Body of pancreas (tissue), 4 donors: ENCODE measurements around the gene EPHB2. TPM values are rescaled to one million over a fixed set of nuclear protein-coding genes. Genes with fewer than 3 reads are reported as not detected.

ENCODE experiments used
- ATAC-seq: fragments of 150-250 bp; one replicate; pipeline ENCODE4 v1.9.1; 2016
- DNase-seq, 4 donors: peaks; one replicate each; pipeline ENCODE4 v3.0.0-alpha.2; 2019
- H3K27ac ChIP-seq, 4 donors: fragments of 200-600 bp; sonication (generic); 1 replicate in 3 of 4; 2 replicates in 1 of 4; pipeline versions ENCODE4 v1.5.1 to v1.6.1; 2016 to 2019; ENCODE audit warnings: mild to moderate bottlenecking in 1 of 4, mixed read lengths in 1 of 4, moderate library complexity in 1 of 4
- H3K27me3 ChIP-seq, 2 donors: fragments of 200-600 bp; sonication (generic); one replicate each; pipeline ENCODE4 v1.6.0; 2016; ENCODE audit warnings: mild to moderate bottlenecking in 1 of 2
- H3K36me3 ChIP-seq, 2 donors: fragments of 200-600 bp; sonication (generic); replicated peaks in 1 of 2; 2 replicates each; pipeline ENCODE4 v1.5.1; 2016; ENCODE audit warnings: low read depth in 2 of 2; ENCODE audit not compliant: insufficient read depth in 1 of 2
- H3K4me1 ChIP-seq: fragments of 200-600 bp; sonication (generic); one replicate; pipeline ENCODE4 v1.6.0; 2016
- H3K4me3 ChIP-seq, 2 donors: fragments of 200-600 bp; sonication (generic); 1 replicate in 1 of 2; 2 replicates in 1 of 2; pipeline ENCODE4 v1.5.1; 2016 to 2019
- H3K9me3 ChIP-seq, 3 donors: fragments of 200-600 bp; sonication (generic); 1 replicate in 2 of 3; 2 replicates in 1 of 3; pipeline ENCODE4 v1.5.1; 2016
- POLR2A ChIP-seq, 3 donors: fragments of 450-650 bp; IDR thresholded peaks; one replicate each; pipeline ENCODE4 v1.6.1; 2016; ENCODE audit warnings: antibody characterized with exemption in 3 of 3, mild to moderate bottlenecking in 2 of 3
- WGBS, 2 donors: methylation state at CpG; one replicate each; pipeline ENCODE4 v1.1.5; 2017; 5-methylcytosine and 5-hydroxymethylcytosine counted together
- intact Hi-C: fragments of 100-400 bp; cut with DNase I; formaldehyde crosslinking; loops from one replicate; pipeline ENCODE4 v1.15.1; 2023
- total RNA-seq, 2 donors: library from RNA; depleted of rRNA; stranded (reverse); fragments of >200 nt; gene quantifications; one replicate each; pipeline ENCODE4 v1.1.0, GENCODE V29; 2016
- TF ChIP-seq, protein P1 (sequence below), 7 experiments: fragments of 450-650 bp in 4 of 7; fragments of 200-600 bp in 3 of 7; sonication (generic) in 3 of 7; IDR thresholded peaks; one replicate each; pipeline ENCODE4 v1.5.1; 2016 to 2019; ENCODE audit warnings: antibody characterized with exemption in 7 of 7

Gene EPHB2
- total RNA-seq, 2 donors from 2014 or later = 2.9 to 7.9 TPM

DNA sequence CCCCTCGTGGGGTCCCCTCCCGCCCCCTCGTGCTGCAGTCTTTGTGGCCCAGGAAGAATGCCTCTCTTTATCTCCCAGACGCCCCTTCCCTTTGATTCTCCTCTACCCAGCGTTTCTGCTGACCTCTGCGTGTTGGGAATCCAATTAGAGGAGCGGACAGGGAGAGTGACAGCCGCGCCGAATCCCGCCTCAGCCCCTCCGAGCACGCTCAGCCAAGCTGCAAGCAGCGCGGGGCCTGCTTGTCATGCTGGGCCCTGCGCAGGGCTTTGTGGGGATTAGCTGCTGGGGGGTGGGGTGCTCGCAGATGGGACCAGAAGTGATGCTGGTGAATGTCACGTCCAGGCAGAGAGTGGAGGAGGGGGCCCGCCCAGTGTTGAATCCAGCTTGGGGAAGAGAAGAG lies 91.1 kb downstream of the EPHB2 start:
- no peak for ATAC-seq

DNA sequence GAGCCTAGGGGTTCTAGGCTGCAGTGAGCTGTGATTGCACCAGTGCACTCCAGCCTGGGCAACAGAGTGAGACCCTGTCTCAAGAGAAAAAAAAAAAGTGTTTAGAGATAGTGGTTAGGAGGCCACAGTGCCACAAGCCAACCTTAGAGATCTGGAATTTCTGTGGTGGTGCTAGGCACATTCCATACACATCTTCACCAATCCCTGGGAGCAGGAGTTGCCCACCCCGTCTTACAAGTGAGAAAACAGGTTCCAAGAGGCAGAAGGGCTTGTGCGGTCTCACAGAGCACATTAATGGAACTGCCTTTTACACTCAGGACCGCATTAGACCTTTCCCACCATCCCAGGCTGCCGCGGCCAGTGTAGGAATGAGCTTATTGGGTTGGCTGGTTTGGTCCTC lies 93.2 kb downstream of the EPHB2 start:
- Histone ChIP-seq H3K4me1 (no peaks in the 10 kb centered on the region), H3K4me3 (no peak overlapping the region), H3K36me3 (no peaks in the 10 kb centered on the region), H3K27me3 (no peaks in the 10 kb centered on the region), H3K9me3 (no peaks in the 10 kb centered on the region), H3K27ac (no peak overlapping the region)
- DNase-seq (no peak), ATAC-seq (no peak)
- intact Hi-C loops = no loop called here
- TF ChIP-seq, protein P1, sequence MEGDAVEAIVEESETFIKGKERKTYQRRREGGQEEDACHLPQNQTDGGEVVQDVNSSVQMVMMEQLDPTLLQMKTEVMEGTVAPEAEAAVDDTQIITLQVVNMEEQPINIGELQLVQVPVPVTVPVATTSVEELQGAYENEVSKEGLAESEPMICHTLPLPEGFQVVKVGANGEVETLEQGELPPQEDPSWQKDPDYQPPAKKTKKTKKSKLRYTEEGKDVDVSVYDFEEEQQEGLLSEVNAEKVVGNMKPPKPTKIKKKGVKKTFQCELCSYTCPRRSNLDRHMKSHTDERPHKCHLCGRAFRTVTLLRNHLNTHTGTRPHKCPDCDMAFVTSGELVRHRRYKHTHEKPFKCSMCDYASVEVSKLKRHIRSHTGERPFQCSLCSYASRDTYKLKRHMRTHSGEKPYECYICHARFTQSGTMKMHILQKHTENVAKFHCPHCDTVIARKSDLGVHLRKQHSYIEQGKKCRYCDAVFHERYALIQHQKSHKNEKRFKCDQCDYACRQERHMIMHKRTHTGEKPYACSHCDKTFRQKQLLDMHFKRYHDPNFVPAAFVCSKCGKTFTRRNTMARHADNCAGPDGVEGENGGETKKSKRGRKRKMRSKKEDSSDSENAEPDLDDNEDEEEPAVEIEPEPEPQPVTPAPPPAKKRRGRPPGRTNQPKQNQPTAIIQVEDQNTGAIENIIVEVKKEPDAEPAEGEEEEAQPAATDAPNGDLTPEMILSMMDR (IDR thresholded peaks at IDR 0.05) = no peak
- TF ChIP-seq POLR2A (IDR thresholded peaks at IDR 0.05) = no peak
- 91 to 92% methylated on average over 5 of the region's 5 CpGs for WGBS, 2 donors

More for the DNA sequence above, 91.1 kb downstream of the EPHB2 start:
- no peaks in the 10 kb centered on the region for H3K36me3 ChIP-seq
- H3K9me3 ChIP-seq = no peaks in the 10 kb centered on the region
- no peaks in the 10 kb centered on the region for H3K27me3 ChIP-seq
- no peak overlapping the region for H3K4me3 ChIP-seq
- DNase-seq = no peak
- H3K4me1 ChIP-seq = no peaks in the 10 kb centered on the region
- TF ChIP-seq, protein P1 (IDR thresholded peaks at IDR 0.05) = no peak
- no peak for TF ChIP-seq POLR2A (IDR thresholded peaks at IDR 0.05)
- intact Hi-C loops = no loop called here
- WGBS, 2 donors = 86 to 89% methylated on average over 17 to 19 of the region's 19 CpGs
- H3K27ac ChIP-seq = no peak overlapping the region

DNA sequence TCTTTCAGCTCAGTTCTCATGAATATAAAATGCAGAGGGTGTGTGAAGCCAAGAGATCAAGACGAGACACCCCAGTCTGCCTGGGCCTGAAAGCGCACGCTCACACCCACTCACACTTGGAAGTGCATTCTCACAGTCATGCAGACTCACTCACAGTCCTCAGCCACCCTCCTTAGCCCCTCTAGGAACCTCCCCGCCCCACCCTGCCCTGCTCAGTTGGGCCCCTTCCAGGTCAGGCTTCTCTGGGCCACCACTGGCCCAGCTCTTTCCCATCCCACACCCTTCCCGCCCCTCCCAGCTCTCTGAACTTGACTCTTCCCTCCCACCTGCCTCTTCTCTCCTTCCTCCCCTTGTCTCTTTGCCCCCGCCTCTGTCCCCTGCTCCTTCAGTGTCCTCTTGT lies 93.8 kb downstream of the EPHB2 start:
- no peak for DNase-seq
- TF ChIP-seq, protein P1 (IDR thresholded peaks at IDR 0.05) = no peak
- no peak for TF ChIP-seq POLR2A (IDR thresholded peaks at IDR 0.05)
- intact Hi-C loops = no loop called here
- Histone ChIP-seq H3K36me3 (no peaks in the 10 kb centered on the region), H3K4me1 (no peaks in the 10 kb centered on the region), H3K27me3 (no peaks in the 10 kb centered on the region), H3K27ac (no peak overlapping the region), H3K4me3 (no peak overlapping the region), H3K9me3 (no peaks in the 10 kb centered on the region)
- 71 to 82% methylated on average over 6 of the region's 6 CpGs for WGBS, 2 donors
- no peak for ATAC-seq

DNA sequence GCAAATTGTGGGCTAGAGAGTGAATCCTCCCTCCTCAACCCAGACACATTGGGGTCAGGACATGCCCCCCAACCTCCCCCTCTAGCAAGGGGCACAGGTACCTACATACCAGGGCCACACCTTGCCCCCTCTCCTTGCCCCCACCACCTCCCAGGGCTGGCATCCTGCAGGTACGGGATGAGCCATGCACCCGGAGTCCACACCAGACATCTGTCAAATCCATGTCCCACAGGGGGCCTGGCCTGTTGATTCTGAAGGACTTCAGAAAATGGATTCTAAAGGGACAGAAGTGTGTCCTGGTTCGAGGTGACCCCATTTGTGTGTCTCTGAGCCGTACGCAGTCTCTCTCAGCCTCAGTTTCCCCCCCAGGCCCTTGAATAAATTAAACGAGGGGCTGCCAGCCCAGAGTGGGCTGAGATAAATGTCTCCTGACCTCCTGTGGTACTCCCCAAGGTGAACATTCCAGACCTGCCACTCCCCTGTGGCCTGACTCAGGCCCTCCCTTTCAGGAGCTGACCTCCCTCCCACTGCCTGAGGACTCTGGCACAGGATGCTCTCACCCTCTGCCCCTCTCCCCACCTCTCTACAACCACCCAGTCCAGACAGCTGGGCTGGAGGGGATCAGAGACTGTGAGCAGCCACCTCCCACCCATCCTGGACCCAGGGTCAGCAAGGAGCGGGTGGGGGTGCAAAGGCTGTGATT lies 94.5 kb downstream of the EPHB2 start:
- no peak for ATAC-seq
- no peak for DNase-seq
- H3K36me3 ChIP-seq = no peaks in the 10 kb centered on the region
- H3K27ac ChIP-seq = no peak overlapping the region
- H3K4me3 ChIP-seq = no peak overlapping the region
- intact Hi-C loops = no loop called here
- H3K27me3 ChIP-seq = no peaks in the 10 kb centered on the region
- TF ChIP-seq, protein P1 (IDR thresholded peaks at IDR 0.05) = no peak
- no peak for TF ChIP-seq POLR2A (IDR thresholded peaks at IDR 0.05)
- H3K4me1 ChIP-seq = no peaks in the 10 kb centered on the region
- no peaks in the 10 kb centered on the region for H3K9me3 ChIP-seq
- WGBS, 2 donors = 74 to 80% methylated on average over 7 of the region's 7 CpGs

DNA sequence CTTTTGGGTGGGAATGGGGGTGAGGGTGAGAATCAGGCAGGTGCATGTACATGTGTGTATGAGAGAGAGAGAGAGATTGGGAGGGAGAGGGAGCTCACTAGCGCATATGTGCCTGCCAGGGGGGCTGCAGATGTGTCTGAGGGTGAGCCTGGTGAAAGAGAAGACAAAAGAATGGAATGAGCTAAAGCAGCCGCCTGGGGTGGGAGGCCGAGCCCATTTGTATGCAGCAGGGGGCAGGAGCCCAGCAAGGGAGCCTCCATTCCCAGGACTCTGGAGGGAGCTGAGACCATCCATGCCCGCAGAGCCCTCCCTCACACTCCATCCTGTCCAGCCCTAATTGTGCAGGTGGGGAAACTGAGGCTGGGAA lies 95.0 kb downstream of the EPHB2 start:
- TF ChIP-seq, protein P1 (IDR thresholded peaks at IDR 0.05) = no peak
- no peak for TF ChIP-seq POLR2A (IDR thresholded peaks at IDR 0.05)
- 81 to 89% methylated on average over 4 of the region's 4 CpGs for WGBS, 2 donors
- ATAC-seq (no peak), DNase-seq (no peak)
- no peaks in the 10 kb centered on the region for H3K9me3 ChIP-seq
- H3K4me1 ChIP-seq = no peaks in the 10 kb centered on the region
- intact Hi-C loops = no loop called here
- no peak overlapping the region for H3K27ac ChIP-seq
- no peaks in the 10 kb centered on the region for H3K36me3 ChIP-seq
- no peaks in the 10 kb centered on the region for H3K27me3 ChIP-seq
- no peak overlapping the region for H3K4me3 ChIP-seq
